K562 (cell line): ENCODE data around the gene DCAKD. TPM values are rescaled to one million over a fixed set of nuclear protein-coding genes. Genes with fewer than 3 reads are reported as not detected.

Experiments
- CBFB ChIP-seq: sonication (generic); formaldehyde crosslinking; IDR thresholded peaks from 2 replicates; pipeline ENCODE4 v1.4.0; 2020; ENCODE audit warnings: mild to moderate bottlenecking, missing genetic modification reagents
- GABPB2 ChIP-seq: fragments of 250-450 bp; sonication (Bioruptor Pico); conservative IDR thresholded peaks from 2 replicates; pipeline ENCODE4 v1.5.1; 2021; ENCODE audit warnings: mild to moderate bottlenecking
- KLF10 ChIP-seq: fragments of 250-450 bp; sonication (Bioruptor Pico); IDR thresholded peaks from 2 replicates; pipeline ENCODE4 v1.6.1; 2021; ENCODE audit warnings: matching md5 sums
- NR2C2 ChIP-seq, 2 experiments: fragments of 200-800 bp in 1 of 2; sonication (Bioruptor generic) in 1 of 2; sonication (generic) in 1 of 2; formaldehyde crosslinking in 1 of 2; IDR thresholded peaks; 2 replicates each; pipeline versions ENCODE4 v1.6.1 to v1.8.0; 2016 to 2022; ENCODE audit warnings: mild to moderate bottlenecking in 1 of 2, missing compliant biosample characterization in 1 of 2, missing genetic modification characterization in 1 of 2, missing genetic modification reagents in 1 of 2
- POLR2A ChIP-seq: fragments of 450-650 bp; conservative IDR thresholded peaks from 2 replicates; pipeline ENCODE4 v1.6.1; 2016
- SIX5 ChIP-seq, 2 experiments: IDR thresholded peaks; 2 replicates each; pipeline ENCODE4 v1.6.1; 2011; ENCODE audit warnings: low read length in 2 of 2, borderline replicate concordance in 1 of 2, low read depth in 1 of 2, mild to moderate bottlenecking in 1 of 2, moderate library complexity in 1 of 2; ENCODE audit not compliant: insufficient read depth in 1 of 2
- SP1 ChIP-seq: sonication (generic); formaldehyde crosslinking; IDR thresholded peaks from 2 replicates; pipeline ENCODE4 v1.8.1; 2022; ENCODE audit warnings: mild to moderate bottlenecking, missing genetic modification reagents
- ZFP36 ChIP-seq: fragments of 150-350 bp; IDR thresholded peaks from 2 replicates; pipeline ENCODE4 v1.6.1; 2018; ENCODE audit warnings: low read length, low read depth; ENCODE audit not compliant: partially characterized antibody
- ZKSCAN8 ChIP-seq: fragments of 200-800 bp; sonication (Bioruptor generic); IDR thresholded peaks from 2 replicates; pipeline ENCODE4 v1.6.1; 2016; ENCODE audit warnings: missing genetic modification characterization, missing compliant biosample characterization
- ZNF707 ChIP-seq: fragments of 250-450 bp; sonication (Bioruptor Pico); conservative IDR thresholded peaks from 2 replicates; pipeline ENCODE4 v1.8.0; 2022; ENCODE audit warnings: inconsistent platforms, mild to moderate bottlenecking, moderate library complexity
- polyA plus RNA-seq, 8 experiments: library from polyadenylated mRNA; depleted of rRNA in 4 of 8; stranded (reverse) in 5 of 8; unstranded in 3 of 8; fragments of >200 nt; fragmentation: Nextera tagmentation in 2 of 8; fragmentation: Illumina TruSeq in 1 of 8; extraction: Ambion mirVana in 2 of 8; extraction: Trizol in 1 of 8; gene quantifications; 2 replicates each; pipeline versions ENCODE4 v1.2.1 to v1.2.3, GENCODE V29; 2011 to 2014; ENCODE audit warnings: inconsistent platforms in 1 of 8, missing spikeins in 1 of 8
- total RNA-seq, 7 experiments: library from RNA; depleted of rRNA in 6 of 7; stranded (reverse); fragments of >200 nt in 6 of 7; fragmentation: Illumina TruSeq in 2 of 7; extraction: Trizol in 2 of 7; gene quantifications; 2 replicates each; pipeline versions ENCODE4 v1.2.1 to v1.2.3, GENCODE V29; 2011 to 2021; ENCODE audit warnings: low replicate concordance in 1 of 7
- TF ChIP-seq, protein P1 (sequence below): fragments of 450-650 bp; IDR thresholded peaks from 2 replicates; pipeline ENCODE4 v1.6.1; 2017; ENCODE audit warnings: antibody characterized with exemption, mild to moderate bottlenecking
- TF ChIP-seq, protein P2 (sequence below): sonication (generic); formaldehyde crosslinking; IDR thresholded peaks from 2 replicates; pipeline ENCODE4 v1.8.1; 2023; ENCODE audit warnings: mild to moderate bottlenecking, missing genetic modification reagents, moderate library complexity
- TF ChIP-seq, protein P3 (sequence below): fragments of 250-450 bp; sonication (Bioruptor Pico); IDR thresholded peaks from 2 replicates; pipeline ENCODE4 v1.4.0; 2020
- TF ChIP-seq, protein P4 (sequence below): fragments of 250-450 bp; sonication (Bioruptor Pico); IDR thresholded peaks from 2 replicates; pipeline ENCODE4 v1.5.0; 2020; ENCODE audit warnings: mild to moderate bottlenecking, borderline replicate concordance

Gene DCAKD
- total and polyA plus RNA-seq, 9 of the 15 experiments (the other 6 are each of a cell fraction or from before 2014, with no cell fraction given) = 7.9 to 35.5 (median 21.4) TPM

DNA sequence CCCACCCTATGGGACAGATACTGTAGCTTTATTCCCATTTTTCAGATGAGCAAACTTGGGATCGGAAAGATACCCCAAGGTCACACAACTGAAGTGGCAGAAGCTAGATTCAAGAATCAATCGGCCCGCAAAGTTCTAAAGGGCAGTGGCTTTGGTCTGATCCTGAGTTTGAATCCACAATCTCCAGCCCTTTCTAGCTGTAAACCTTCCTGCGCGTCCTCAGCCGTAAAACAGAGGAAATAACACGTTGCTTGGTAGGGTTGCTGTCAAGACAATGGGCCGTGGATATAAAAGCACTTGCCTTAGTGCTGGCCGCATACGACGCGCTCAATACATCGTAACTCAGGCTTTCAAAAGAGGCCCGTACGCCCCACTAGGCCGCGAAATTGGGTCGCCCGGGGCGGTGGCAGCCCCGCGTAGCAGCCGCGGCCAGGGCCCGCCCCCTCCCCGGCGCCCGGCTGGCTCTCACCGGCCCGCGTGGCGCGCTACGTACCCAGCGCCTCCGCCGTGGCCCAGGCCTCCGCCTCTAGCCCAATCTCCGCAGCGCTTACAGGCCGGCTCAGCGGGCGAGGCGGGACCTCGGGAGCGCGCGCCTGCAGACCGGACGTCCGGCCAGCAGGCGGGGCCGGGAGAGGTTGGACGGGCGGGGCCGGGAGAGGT is at the start of gene DCAKD (continued):
- no peak for TF ChIP-seq SIX5 (IDR thresholded peaks at IDR 0.05; ENCODE audit: borderline replicate concordance in 1 of 2, insufficient read depth in 1 of 2, low read depth in 1 of 2, low read length in 2 of 2)
- no peak for TF ChIP-seq SP1 (CRISPR knock-in tag)
- no peak for TF ChIP-seq ZNF707 (CRISPR knock-in tag)
- TF ChIP-seq ZFP36 = no peak
- TF ChIP-seq, protein P1, sequence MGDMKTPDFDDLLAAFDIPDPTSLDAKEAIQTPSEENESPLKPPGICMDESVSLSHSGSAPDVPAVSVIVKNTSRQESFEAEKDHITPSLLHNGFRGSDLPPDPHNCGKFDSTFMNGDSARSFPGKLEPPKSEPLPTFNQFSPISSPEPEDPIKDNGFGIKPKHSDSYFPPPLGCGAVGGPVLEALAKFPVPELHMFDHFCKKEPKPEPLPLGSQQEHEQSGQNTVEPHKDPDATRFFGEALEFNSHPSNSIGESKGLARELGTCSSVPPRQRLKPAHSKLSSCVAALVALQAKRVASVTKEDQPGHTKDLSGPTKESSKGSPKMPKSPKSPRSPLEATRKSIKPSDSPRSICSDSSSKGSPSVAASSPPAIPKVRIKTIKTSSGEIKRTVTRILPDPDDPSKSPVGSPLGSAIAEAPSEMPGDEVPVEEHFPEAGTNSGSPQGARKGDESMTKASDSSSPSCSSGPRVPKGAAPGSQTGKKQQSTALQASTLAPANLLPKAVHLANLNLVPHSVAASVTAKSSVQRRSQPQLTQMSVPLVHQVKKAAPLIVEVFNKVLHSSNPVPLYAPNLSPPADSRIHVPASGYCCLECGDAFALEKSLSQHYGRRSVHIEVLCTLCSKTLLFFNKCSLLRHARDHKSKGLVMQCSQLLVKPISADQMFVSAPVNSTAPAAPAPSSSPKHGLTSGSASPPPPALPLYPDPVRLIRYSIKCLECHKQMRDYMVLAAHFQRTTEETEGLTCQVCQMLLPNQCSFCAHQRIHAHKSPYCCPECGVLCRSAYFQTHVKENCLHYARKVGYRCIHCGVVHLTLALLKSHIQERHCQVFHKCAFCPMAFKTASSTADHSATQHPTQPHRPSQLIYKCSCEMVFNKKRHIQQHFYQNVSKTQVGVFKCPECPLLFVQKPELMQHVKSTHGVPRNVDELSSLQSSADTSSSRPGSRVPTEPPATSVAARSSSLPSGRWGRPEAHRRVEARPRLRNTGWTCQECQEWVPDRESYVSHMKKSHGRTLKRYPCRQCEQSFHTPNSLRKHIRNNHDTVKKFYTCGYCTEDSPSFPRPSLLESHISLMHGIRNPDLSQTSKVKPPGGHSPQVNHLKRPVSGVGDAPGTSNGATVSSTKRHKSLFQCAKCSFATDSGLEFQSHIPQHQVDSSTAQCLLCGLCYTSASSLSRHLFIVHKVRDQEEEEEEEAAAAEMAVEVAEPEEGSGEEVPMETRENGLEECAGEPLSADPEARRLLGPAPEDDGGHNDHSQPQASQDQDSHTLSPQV = peak; percentile 62
- TF ChIP-seq NR2C2 (CRISPR knock-in tag; IDR thresholded peaks at IDR 0.05) = no peak
- TF ChIP-seq NR2C2 (tag; IDR thresholded peaks at IDR 0.05) = peak; percentile 61; the same call in 1 of the 2 replicates
- TF ChIP-seq GABPB2 = no peak
- TF ChIP-seq CBFB (CRISPR knock-in tag) = no peak
- TF ChIP-seq, protein P2, sequence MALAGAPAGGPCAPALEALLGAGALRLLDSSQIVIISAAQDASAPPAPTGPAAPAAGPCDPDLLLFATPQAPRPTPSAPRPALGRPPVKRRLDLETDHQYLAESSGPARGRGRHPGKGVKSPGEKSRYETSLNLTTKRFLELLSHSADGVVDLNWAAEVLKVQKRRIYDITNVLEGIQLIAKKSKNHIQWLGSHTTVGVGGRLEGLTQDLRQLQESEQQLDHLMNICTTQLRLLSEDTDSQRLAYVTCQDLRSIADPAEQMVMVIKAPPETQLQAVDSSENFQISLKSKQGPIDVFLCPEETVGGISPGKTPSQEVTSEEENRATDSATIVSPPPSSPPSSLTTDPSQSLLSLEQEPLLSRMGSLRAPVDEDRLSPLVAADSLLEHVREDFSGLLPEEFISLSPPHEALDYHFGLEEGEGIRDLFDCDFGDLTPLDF (CRISPR knock-in tag) = peak; percentile 55; the same call in 1 of the 2 replicates
- TF ChIP-seq POLR2A = peak; percentile 79
- TF ChIP-seq, protein P3, sequence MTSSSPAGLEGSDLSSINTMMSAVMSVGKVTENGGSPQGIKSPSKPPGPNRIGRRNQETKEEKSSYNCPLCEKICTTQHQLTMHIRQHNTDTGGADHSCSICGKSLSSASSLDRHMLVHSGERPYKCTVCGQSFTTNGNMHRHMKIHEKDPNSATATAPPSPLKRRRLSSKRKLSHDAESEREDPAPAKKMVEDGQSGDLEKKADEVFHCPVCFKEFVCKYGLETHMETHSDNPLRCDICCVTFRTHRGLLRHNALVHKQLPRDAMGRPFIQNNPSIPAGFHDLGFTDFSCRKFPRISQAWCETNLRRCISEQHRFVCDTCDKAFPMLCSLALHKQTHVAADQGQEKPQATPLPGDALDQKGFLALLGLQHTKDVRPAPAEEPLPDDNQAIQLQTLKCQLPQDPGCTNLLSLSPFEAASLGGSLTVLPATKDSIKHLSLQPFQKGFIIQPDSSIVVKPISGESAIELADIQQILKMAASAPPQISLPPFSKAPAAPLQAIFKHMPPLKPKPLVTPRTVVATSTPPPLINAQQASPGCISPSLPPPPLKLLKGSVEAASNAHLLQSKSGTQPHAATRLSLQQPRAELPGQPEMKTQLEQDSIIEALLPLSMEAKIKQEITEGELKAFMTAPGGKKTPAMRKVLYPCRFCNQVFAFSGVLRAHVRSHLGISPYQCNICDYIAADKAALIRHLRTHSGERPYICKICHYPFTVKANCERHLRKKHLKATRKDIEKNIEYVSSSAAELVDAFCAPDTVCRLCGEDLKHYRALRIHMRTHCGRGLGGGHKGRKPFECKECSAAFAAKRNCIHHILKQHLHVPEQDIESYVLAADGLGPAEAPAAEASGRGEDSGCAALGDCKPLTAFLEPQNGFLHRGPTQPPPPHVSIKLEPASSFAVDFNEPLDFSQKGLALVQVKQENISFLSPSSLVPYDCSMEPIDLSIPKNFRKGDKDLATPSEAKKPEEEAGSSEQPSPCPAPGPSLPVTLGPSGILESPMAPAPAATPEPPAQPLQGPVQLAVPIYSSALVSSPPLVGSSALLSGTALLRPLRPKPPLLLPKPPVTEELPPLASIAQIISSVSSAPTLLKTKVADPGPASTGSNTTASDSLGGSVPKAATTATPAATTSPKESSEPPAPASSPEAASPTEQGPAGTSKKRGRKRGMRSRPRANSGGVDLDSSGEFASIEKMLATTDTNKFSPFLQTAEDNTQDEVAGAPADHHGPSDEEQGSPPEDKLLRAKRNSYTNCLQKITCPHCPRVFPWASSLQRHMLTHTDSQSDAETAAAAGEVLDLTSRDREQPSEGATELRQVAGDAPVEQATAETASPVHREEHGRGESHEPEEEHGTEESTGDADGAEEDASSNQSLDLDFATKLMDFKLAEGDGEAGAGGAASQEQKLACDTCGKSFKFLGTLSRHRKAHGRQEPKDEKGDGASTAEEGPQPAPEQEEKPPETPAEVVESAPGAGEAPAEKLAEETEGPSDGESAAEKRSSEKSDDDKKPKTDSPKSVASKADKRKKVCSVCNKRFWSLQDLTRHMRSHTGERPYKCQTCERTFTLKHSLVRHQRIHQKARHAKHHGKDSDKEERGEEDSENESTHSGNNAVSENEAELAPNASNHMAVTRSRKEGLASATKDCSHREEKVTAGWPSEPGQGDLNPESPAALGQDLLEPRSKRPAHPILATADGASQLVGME = no peak
- TF ChIP-seq KLF10 (CRISPR knock-in tag) = no peak
- TF ChIP-seq ZKSCAN8 = no peak
- TF ChIP-seq, protein P4, sequence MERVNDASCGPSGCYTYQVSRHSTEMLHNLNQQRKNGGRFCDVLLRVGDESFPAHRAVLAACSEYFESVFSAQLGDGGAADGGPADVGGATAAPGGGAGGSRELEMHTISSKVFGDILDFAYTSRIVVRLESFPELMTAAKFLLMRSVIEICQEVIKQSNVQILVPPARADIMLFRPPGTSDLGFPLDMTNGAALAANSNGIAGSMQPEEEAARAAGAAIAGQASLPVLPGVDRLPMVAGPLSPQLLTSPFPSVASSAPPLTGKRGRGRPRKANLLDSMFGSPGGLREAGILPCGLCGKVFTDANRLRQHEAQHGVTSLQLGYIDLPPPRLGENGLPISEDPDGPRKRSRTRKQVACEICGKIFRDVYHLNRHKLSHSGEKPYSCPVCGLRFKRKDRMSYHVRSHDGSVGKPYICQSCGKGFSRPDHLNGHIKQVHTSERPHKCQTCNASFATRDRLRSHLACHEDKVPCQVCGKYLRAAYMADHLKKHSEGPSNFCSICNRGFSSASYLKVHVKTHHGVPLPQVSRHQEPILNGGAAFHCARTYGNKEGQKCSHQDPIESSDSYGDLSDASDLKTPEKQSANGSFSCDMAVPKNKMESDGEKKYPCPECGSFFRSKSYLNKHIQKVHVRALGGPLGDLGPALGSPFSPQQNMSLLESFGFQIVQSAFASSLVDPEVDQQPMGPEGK = no peak
